HG02763 (cell line): ENCODE measurements around the gene EARS2.
"Not testable (repeated sequence)": the region's sequence is repeated elsewhere in the genome, so short reads cannot be mapped to it uniquely, and the experiment has no call there.

Experiments used
- ATAC-seq: cut with Tn5 transposase; IDR thresholded peaks from one replicate; pipeline ENCODE4 v1.9.1; 2021; ENCODE audit warnings: mild to moderate bottlenecking, moderate library complexity; ENCODE audit not compliant: unreplicated experiment

Gene EARS2

GRCh38 chr16:23485257-23485614, 71.9 kb downstream of the EARS2 start:
- ATAC-seq, result no peak

- ATAC-seq, result no peak
Observed at GRCh38 chr16:23484510-23485256, 72.5 kb downstream of the EARS2 start.

- ATAC-seq, result not testable (repeated sequence)
Observed at GRCh38 chr16:23483492-23483891, 73.7 kb downstream of the EARS2 start.

- ATAC-seq, result no peak
Observed at GRCh38 chr16:23482778-23483177, 74.4 kb downstream of the EARS2 start.

GRCh38 chr16:23480257-23480656, 76.9 kb downstream of the EARS2 start:
- no peak for ATAC-seq

GRCh38 chr16:23479138-23479537, 78.0 kb downstream of the EARS2 start:
- no peak for ATAC-seq

GRCh38 chr16:23478566-23478965, 78.6 kb downstream of the EARS2 start:
- ATAC-seq, result no peak

GRCh38 chr16:23476289-23476688, 80.9 kb downstream of the EARS2 start:
- ATAC-seq, result no peak
